ENCODE results near the gene ADGRA1. TPM values are rescaled to one million over a fixed set of nuclear protein-coding genes. Genes with fewer than 3 reads are reported as not detected.
"Not testable (repeated sequence)": the region's sequence is repeated elsewhere in the genome, so short reads cannot be mapped to it uniquely, and the experiment has no call there.

The ADGRA1 gene
- polyA plus RNA-seq, 2 of the 4 experiments (the other 2 are of a cell fraction), result not detected

- Histone ChIP-seq H3K27ac (no peak overlapping the region), H3K4me1 (no peaks in the 10 kb centered on the region), H3K9me3 (peaks cover 8% of the 10 kb centered on the region; the same call in 1 of the 3 replicates), H3K4me3 (no peak overlapping the region), H3K4me2 (no peak overlapping the region)
- no peak for TF ChIP-seq MAX (IDR thresholded peaks at IDR 0.05)
- no peak for TF ChIP-seq EHMT2 (IDR thresholded peaks at IDR 0.05; ENCODE audit: low read depth)
- TF ChIP-seq RNF2 (IDR thresholded peaks at IDR 0.05; ENCODE audit: borderline replicate concordance, low read depth), result no peak
- no peak for TF ChIP-seq FOSL2 (IDR thresholded peaks at IDR 0.05)
- no peak for TF ChIP-seq FOSL2 (CRISPR knock-in tag; IDR thresholded peaks at IDR 0.05)
- no peak for TF ChIP-seq HEYL (CRISPR knock-in tag; IDR thresholded peaks at IDR 0.05)
- no peak for TF ChIP-seq MYC (IDR thresholded peaks at IDR 0.05; ENCODE audit: borderline replicate concordance, low read length)
- ATAC-seq, result no peak
- WGBS (ENCODE audit: missing lambda C conversion rate), result 24% methylated on average over 11 of the region's 11 CpGs
- ChIA-PET POLR2A (no interaction called here), CTCF (no interaction called here)
- FAIRE-seq, result no peak
- no peak for DNase-seq (ENCODE audit: low read depth in 1 of 2, low spot score in 1 of 2)
Measured at GRCh38 chr10:133050371-133050770, 37.4 kb upstream of the ADGRA1 start.

DNA sequence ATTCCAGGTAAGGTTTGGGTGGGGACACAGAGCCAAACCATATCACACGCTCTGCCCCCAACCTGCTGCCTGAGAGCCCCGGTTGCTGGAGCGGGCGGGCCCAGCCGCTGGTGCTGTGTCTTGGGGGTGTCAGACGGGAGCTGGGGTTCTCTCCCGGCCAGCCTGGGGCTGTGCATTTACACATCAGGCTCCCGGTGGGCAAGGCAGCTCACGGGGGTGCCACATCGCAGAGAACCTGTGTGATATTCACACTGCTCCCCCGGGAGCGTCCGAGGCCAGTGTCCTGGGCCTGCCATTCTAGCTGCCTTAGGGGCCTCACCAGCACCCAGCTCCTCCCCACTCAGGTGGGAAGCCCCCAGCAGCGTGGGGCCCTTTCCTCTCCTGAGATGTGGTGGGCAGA, 35.6 kb upstream of the ADGRA1 start:
- CTCF ChIA-PET, result interaction anchor here (0.5 kb wide), 1 partner anchor 11 kb away, joined by 3 read pairs; no protein-coding TSS in a partner anchor
- DNase-seq (ENCODE audit: low read depth in 1 of 2, low spot score in 1 of 2) (no peak), FAIRE-seq (no peak), ATAC-seq (no peak)
- TF ChIP-seq TP53 (CRISPR knock-in tag; IDR thresholded peaks at IDR 0.05) (no peak), CHD2 (IDR thresholded peaks at IDR 0.05; ENCODE audit: low read length, partially characterized antibody) (no peak), KDM5A (IDR thresholded peaks at IDR 0.05) (no peak), MAZ (IDR thresholded peaks at IDR 0.05; ENCODE audit: borderline replicate concordance, low read depth, low read length) (no peak), BHLHE40 (IDR thresholded peaks at IDR 0.05; ENCODE audit: low read depth, low read length) (no peak), RCOR1 (IDR thresholded peaks at IDR 0.05; ENCODE audit: low read depth, low read length) (no peak)
- TF ChIP-seq, protein P1, sequence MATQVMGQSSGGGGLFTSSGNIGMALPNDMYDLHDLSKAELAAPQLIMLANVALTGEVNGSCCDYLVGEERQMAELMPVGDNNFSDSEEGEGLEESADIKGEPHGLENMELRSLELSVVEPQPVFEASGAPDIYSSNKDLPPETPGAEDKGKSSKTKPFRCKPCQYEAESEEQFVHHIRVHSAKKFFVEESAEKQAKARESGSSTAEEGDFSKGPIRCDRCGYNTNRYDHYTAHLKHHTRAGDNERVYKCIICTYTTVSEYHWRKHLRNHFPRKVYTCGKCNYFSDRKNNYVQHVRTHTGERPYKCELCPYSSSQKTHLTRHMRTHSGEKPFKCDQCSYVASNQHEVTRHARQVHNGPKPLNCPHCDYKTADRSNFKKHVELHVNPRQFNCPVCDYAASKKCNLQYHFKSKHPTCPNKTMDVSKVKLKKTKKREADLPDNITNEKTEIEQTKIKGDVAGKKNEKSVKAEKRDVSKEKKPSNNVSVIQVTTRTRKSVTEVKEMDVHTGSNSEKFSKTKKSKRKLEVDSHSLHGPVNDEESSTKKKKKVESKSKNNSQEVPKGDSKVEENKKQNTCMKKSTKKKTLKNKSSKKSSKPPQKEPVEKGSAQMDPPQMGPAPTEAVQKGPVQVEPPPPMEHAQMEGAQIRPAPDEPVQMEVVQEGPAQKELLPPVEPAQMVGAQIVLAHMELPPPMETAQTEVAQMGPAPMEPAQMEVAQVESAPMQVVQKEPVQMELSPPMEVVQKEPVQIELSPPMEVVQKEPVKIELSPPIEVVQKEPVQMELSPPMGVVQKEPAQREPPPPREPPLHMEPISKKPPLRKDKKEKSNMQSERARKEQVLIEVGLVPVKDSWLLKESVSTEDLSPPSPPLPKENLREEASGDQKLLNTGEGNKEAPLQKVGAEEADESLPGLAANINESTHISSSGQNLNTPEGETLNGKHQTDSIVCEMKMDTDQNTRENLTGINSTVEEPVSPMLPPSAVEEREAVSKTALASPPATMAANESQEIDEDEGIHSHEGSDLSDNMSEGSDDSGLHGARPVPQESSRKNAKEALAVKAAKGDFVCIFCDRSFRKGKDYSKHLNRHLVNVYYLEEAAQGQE (IDR thresholded peaks at IDR 0.05), result no peak
- H3K4me2 ChIP-seq, result no peak overlapping the region
- H3K4me1 ChIP-seq, result no peaks in the 10 kb centered on the region
- H3K27ac ChIP-seq, result no peak overlapping the region
- H3K4me3 ChIP-seq, result no peak overlapping the region
- WGBS (ENCODE audit: missing lambda C conversion rate), result 56% methylated on average over 11 of the region's 14 CpGs
- POLR2A ChIA-PET, result no interaction called here
- H3K9me3 ChIP-seq, result peaks cover 8% of the 10 kb centered on the region; the same call in 1 of the 3 replicates

- H3K9me3 ChIP-seq; POLR2A ChIA-PET; ATAC-seq; H3K4me2 ChIP-seq; H3K4me3 ChIP-seq; H3K4me1 ChIP-seq; DNase-seq (ENCODE audit: low read depth in 1 of 2, low spot score in 1 of 2); FAIRE-seq; H3K27ac ChIP-seq: not testable (repeated sequence)
- 5% methylated on average over 10 of the region's 10 CpGs for WGBS (ENCODE audit: missing lambda C conversion rate)
- CTCF ChIA-PET, result interaction anchor here (0.8 kb wide), 1 partner anchor 91 kb away, joined by 3 read pairs; no protein-coding TSS in a partner anchor
Measured at GRCh38 chr10:133053527-133054133, 34.1 kb upstream of the ADGRA1 start.

DNA sequence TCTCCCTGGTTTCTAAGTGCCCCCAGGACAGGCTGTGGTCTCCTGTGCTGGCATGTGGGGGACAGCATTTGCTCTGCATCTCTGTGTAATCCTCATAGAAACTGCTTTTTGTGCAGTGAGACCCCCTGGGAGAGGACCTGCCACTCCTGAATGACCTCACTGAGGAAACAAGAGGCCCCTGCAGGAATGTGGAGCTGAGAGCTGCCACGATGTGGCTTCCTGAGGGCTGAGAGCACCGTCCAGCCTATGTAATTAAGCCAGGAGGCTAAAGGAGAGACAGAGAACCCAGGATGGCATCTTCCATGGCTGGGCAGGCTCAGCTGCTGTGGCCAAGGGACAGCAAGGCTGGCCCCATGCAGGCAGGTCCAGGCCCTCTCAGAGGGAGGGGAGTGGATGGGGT, 32.3 kb upstream of the ADGRA1 start:
- FAIRE-seq (no peak), DNase-seq (ENCODE audit: low read depth in 1 of 2, low spot score in 1 of 2) (no peak), ATAC-seq (no peak)
- ChIA-PET CTCF (no interaction called here), POLR2A (no interaction called here)
- H3K4me1 ChIP-seq, result no peaks in the 10 kb centered on the region
- no peak overlapping the region for H3K4me3 ChIP-seq
- no peak for TF ChIP-seq POLR2AphosphoS2 (conservative IDR thresholded peaks at IDR 0.05; ENCODE audit: low read length)
- no peak for TF ChIP-seq PHF8 (IDR thresholded peaks at IDR 0.05; ENCODE audit: borderline replicate concordance, low read depth)
- WGBS (ENCODE audit: missing lambda C conversion rate), result 0% methylated on average over 2 of the region's 2 CpGs
- H3K27ac ChIP-seq, result no peak overlapping the region
- H3K9me3 ChIP-seq, result peaks cover 8% of the 10 kb centered on the region; the same call in 1 of the 3 replicates
- no peak overlapping the region for H3K4me2 ChIP-seq
